Subcutaneous abdominal adipose tissue (tissue), 5 donors: ENCODE measurements around the gene TMEM250.

Experiments used
- H3K27ac ChIP-seq: one replicate; pipeline ENCODE4 v1.7.0; 2013; ENCODE audit warnings: low read depth, mild to moderate bottlenecking, inconsistent platforms, low read length, moderate library complexity
- H3K27me3 ChIP-seq, 5 donors: one replicate each; pipeline ENCODE4 v1.7.0; 2013; ENCODE audit warnings: low read length in 5 of 5, inconsistent platforms in 1 of 5; ENCODE audit not compliant: control insufficient read depth in 5 of 5, insufficient read depth in 4 of 5
- H3K36me3 ChIP-seq, 5 donors: one replicate each; pipeline ENCODE4 v1.7.0; 2013; ENCODE audit warnings: low read length in 5 of 5; ENCODE audit not compliant: control insufficient read depth in 5 of 5, insufficient read depth in 5 of 5
- H3K4me1 ChIP-seq, 5 donors: one replicate each; pipeline ENCODE4 v1.7.0; 2013; ENCODE audit warnings: low read length in 5 of 5, mild to moderate bottlenecking in 3 of 5, moderate library complexity in 1 of 5; ENCODE audit not compliant: control insufficient read depth in 5 of 5, insufficient read depth in 5 of 5
- H3K4me3 ChIP-seq, 5 donors: one replicate each; pipeline ENCODE4 v1.7.0; 2013; ENCODE audit warnings: low read length in 5 of 5, low read depth in 1 of 5
- H3K9ac ChIP-seq, 5 donors: one replicate each; pipeline ENCODE4 v1.7.0; 2013; ENCODE audit warnings: low read length in 5 of 5, mild to moderate bottlenecking in 4 of 5, moderate library complexity in 3 of 5
- H3K9me3 ChIP-seq, 5 donors: one replicate each; pipeline ENCODE4 v1.7.0; 2013; ENCODE audit warnings: low read length in 5 of 5; ENCODE audit not compliant: control insufficient read depth in 5 of 5
- donor health status: healthy.
- donor health status: healthy.
- donor health status: healthy.
- donor health status: healthy.
- donor health status: healthy.

Gene TMEM250

GRCh38 chr9:136121801-136122200 lies 3.1 kb upstream of the TMEM250 start:
- no peak overlapping the region for H3K4me3 ChIP-seq

GRCh38 chr9:136120438-136120844 lies 1.8 kb upstream of the TMEM250 start:
- peaks cover 0 to 18% (median 12%) of the 10 kb centered on the region in 5 donors for H3K27me3 ChIP-seq
- H3K36me3 ChIP-seq, result peaks cover 0 to 14% (median 12%) of the 10 kb centered on the region in 5 donors
- H3K27ac ChIP-seq, result peak overlapping the region; percentile 90
- H3K9ac ChIP-seq, result no peak overlapping the region
- no peak overlapping the region for H3K4me3 ChIP-seq
- no peaks in the 10 kb centered on the region for H3K9me3 ChIP-seq
- H3K4me1 ChIP-seq, result peaks cover 2 to 42% (median 26%) of the 10 kb centered on the region in 5 donors

More at GRCh38 chr9:136121801-136122200, 3.1 kb upstream of the TMEM250 start:
- no peak overlapping the region for H3K9ac ChIP-seq
- H3K27me3 ChIP-seq, result peaks cover 0 to 28% (median 18%) of the 10 kb centered on the region in 5 donors
- no peak overlapping the region for H3K27ac ChIP-seq
- H3K36me3 ChIP-seq, result peaks cover 0 to under 1% (median 0%) of the 10 kb centered on the region in 5 donors
- H3K9me3 ChIP-seq, result no peaks in the 10 kb centered on the region
- H3K4me1 ChIP-seq, result peaks cover 2 to 32% (median 26%) of the 10 kb centered on the region in 5 donors

- H3K4me1 ChIP-seq, result peaks cover 2 to 44% (median 26%) of the 10 kb centered on the region in 5 donors
- no peaks in the 10 kb centered on the region for H3K9me3 ChIP-seq
- H3K27me3 ChIP-seq, result peaks cover 0 to 15% (median 9%) of the 10 kb centered on the region in 5 donors
- peak overlapping the region in 4 of 5 donors; percentile 75 to 81 (median 76) for H3K9ac ChIP-seq
- peaks cover 0 to 19% (median 17%) of the 10 kb centered on the region in 5 donors for H3K36me3 ChIP-seq
- peak overlapping the region in 4 of 5 donors; percentile 63 to 81 (median 74) for H3K4me3 ChIP-seq
- peak overlapping the region; percentile 90 for H3K27ac ChIP-seq
Measured at GRCh38 chr9:136119883-136120393, 1.3 kb upstream of the TMEM250 start.

- Histone ChIP-seq H3K4me1 (peaks cover 2 to 44% (median 26%) of the 10 kb centered on the region in 5 donors), H3K9ac (peak overlapping the region in 4 of 5 donors; percentile 75 to 81 (median 76)), H3K4me3 (peak overlapping the region in 4 of 5 donors; percentile 63 to 81 (median 74)), H3K27me3 (peaks cover 0 to 9% (median 3%) of the 10 kb centered on the region in 5 donors), H3K36me3 (peaks cover 0 to 22% (median 18%) of the 10 kb centered on the region in 5 donors), H3K9me3 (no peaks in the 10 kb centered on the region), H3K27ac (peak overlapping the region; percentile 90)
Measured at GRCh38 chr9:136119061-136119882, 597 bp upstream of the TMEM250 start.

GRCh38 chr9:136117916-136118319 lies 757 bp downstream of the TMEM250 start:
- Histone ChIP-seq H3K9ac (peak overlapping the region in 4 of 5 donors; percentile 68 to 83 (median 80)), H3K4me3 (peak overlapping the region in 4 of 5 donors; percentile 63 to 81 (median 74)), H3K36me3 (peaks cover 0 to 22% (median 18%) of the 10 kb centered on the region in 5 donors), H3K27ac (peak overlapping the region; percentile 77), H3K4me1 (peaks cover 2 to 42% (median 25%) of the 10 kb centered on the region in 5 donors), H3K9me3 (no peaks in the 10 kb centered on the region), H3K27me3 (no peaks in the 10 kb centered on the region)

- Histone ChIP-seq H3K36me3 (peaks cover 0 to 22% (median 18%) of the 10 kb centered on the region in 5 donors), H3K9ac (peak overlapping the region in 4 of 5 donors; percentile 68 to 83 (median 80)), H3K27ac (peak overlapping the region; percentile 77), H3K9me3 (no peaks in the 10 kb centered on the region), H3K27me3 (no peaks in the 10 kb centered on the region), H3K4me3 (peak overlapping the region; percentile 8 to 81 (median 72)), H3K4me1 (peaks cover 3 to 42% (median 24%) of the 10 kb centered on the region in 5 donors)
Measured at GRCh38 chr9:136117291-136117915, 1.3 kb downstream of the TMEM250 start.

GRCh38 chr9:136116360-136117098 lies 2.1 kb downstream of the TMEM250 start:
- no peaks in the 10 kb centered on the region for H3K27me3 ChIP-seq
- peak overlapping the region in 1 of 5 donors; percentile 8 for H3K4me3 ChIP-seq
- peaks cover 6 to 50% (median 32%) of the 10 kb centered on the region in 5 donors for H3K4me1 ChIP-seq
- no peaks in the 10 kb centered on the region for H3K9me3 ChIP-seq
- H3K27ac ChIP-seq, result no peak overlapping the region
- peaks cover 0 to 22% (median 18%) of the 10 kb centered on the region in 5 donors for H3K36me3 ChIP-seq
- no peak overlapping the region for H3K9ac ChIP-seq

GRCh38 chr9:136115641-136116359 lies 2.9 kb downstream of the TMEM250 start:
- H3K36me3 ChIP-seq, result peaks cover 0 to 22% (median 18%) of the 10 kb centered on the region in 5 donors
- no peak overlapping the region for H3K27ac ChIP-seq
- no peak overlapping the region for H3K9ac ChIP-seq
- no peaks in the 10 kb centered on the region for H3K27me3 ChIP-seq
- H3K4me1 ChIP-seq, result peaks cover 7 to 57% (median 32%) of the 10 kb centered on the region in 5 donors
- H3K9me3 ChIP-seq, result no peaks in the 10 kb centered on the region
- no peak overlapping the region for H3K4me3 ChIP-seq

- Histone ChIP-seq H3K4me3 (no peak overlapping the region), H3K36me3 (peaks cover 0 to 22% (median 18%) of the 10 kb centered on the region in 5 donors), H3K9ac (no peak overlapping the region), H3K9me3 (no peaks in the 10 kb centered on the region), H3K27me3 (no peaks in the 10 kb centered on the region), H3K27ac (no peak overlapping the region), H3K4me1 (peaks cover 7 to 63% (median 36%) of the 10 kb centered on the region in 5 donors)
Measured at GRCh38 chr9:136115206-136115605, 3.5 kb downstream of the TMEM250 start.
